GM18502 (cell line): Measurements from ENCODE around the gene FBXO3.
A peak's percentile ranks its signal among the peaks of the same experiment; 100 is the strongest.
"Not testable (repeated sequence)": the region's sequence is repeated elsewhere in the genome, so short reads cannot be mapped to it uniquely, and the experiment has no call there.

Experiments
- ATAC-seq: cut with Tn5 transposase; IDR thresholded peaks from one replicate; pipeline ENCODE4 v1.9.1; 2021; ENCODE audit warnings: mild to moderate bottlenecking; ENCODE audit not compliant: unreplicated experiment, poor library complexity

FBXO3 gene, protein sequence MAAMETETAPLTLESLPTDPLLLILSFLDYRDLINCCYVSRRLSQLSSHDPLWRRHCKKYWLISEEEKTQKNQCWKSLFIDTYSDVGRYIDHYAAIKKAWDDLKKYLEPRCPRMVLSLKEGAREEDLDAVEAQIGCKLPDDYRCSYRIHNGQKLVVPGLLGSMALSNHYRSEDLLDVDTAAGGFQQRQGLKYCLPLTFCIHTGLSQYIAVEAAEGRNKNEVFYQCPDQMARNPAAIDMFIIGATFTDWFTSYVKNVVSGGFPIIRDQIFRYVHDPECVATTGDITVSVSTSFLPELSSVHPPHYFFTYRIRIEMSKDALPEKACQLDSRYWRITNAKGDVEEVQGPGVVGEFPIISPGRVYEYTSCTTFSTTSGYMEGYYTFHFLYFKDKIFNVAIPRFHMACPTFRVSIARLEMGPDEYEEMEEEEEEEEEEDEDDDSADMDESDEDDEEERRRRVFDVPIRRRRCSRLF

GRCh38 chr11:33773987-33774735 is at the start of gene FBXO3:
Gene FBXO3 (minus strand): TSS chr11:33774520. CDS start chr11:33774497, 23 bp downstream.
- peak; percentile 75 for ATAC-seq

GRCh38 chr11:33822981-33823380 is 48.7 kb upstream of the FBXO3 start:
- not testable (repeated sequence) for ATAC-seq

DNA sequence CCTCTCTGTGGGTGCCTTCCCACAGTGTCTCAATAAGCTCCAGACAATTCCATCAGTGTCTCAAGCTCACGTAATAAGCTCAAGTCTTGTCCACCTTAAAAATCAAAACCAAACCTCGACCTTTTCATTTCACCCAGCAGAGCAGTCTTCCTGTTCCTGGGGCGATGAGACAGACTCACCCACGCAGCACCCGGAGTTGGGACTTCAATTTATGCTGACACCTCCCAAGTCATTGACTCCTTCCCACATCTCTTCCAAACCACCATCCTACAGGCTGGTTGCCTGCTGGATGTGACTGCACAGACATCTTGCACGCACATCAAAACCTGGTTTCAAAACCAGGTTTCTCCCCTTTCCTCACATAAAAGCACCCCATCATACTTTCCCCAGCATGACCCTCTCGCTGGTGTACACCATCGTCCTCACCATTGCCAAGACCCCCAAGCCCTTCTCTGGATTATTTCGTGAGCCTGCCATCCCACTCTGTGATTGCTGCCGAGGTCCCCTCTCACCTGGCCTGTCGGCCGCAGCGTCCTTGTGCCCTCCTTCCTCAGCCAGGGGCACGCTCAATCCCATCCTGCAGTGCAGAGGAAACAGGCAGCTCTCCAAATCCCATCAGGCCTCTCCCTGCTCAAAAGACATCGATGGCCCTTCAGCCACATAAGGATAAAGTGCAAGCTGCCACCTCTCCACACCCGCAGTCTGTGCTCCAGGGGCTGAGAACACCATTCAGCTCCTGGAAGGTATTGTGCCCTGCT is 45.1 kb upstream of the FBXO3 start:
- ATAC-seq, result no peak

- peak; percentile 70 for ATAC-seq
Observed at GRCh38 chr11:33808228-33808828, 34.0 kb upstream of the FBXO3 start.

DNA sequence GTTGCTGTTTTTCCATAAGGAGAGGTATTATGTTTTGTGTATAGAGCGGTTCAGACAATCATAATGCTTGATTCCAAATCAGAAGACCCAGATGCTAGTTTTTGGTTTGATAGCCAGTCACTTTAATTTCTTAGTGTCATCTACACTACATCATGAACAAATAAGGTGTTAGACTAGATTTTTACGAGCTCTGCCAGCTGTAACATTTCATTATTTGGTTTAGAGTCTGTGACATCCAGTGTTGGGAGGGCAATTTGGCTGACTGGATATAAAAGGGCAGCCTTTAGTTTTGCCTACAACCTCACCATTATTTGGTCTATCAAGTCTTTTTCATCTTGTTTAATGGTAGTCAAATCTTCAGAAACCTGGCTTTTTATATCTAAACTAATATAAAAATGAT is 30.2 kb upstream of the FBXO3 start:
- ATAC-seq, result no peak

- no peak for ATAC-seq
Observed at GRCh38 chr11:33802194-33802950, 28.1 kb upstream of the FBXO3 start.

DNA sequence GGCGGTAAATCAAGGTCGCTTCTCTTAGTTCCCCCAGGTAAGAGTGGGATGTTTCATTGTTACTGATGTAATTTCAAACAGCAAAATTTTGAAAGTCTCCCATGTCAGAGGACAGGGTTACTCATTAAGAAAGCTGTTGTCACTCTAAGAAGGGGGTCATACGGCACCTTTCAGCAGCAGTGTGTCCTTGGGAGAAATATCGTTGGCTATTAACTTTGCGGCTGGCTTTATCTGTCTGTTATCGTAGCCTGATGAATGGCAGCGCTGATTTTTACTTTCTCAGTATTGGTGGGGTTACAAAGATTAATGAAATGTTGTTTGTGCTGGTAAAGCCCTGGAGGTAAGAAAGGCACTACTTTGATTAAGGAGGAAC is 27.5 kb upstream of the FBXO3 start:
- no peak for ATAC-seq

DNA sequence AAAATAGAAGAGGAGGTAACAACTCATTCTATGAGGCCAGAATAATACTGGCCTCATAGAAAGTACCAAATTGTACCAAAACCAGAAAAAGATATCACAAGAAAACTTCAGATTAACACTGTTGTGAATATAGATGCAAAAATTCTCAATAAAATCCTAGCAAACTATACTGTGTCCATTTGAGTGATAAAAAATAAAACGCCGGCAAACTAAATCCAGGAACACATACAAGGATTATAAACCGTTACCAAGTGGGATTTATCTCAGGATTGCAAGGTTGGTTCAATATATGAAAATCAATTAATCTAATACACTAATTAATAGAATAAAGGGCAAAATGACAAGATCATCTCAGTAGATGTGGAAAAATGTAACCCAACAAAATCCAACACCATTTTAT is 23.6 kb upstream of the FBXO3 start:
- ATAC-seq, result no peak

DNA sequence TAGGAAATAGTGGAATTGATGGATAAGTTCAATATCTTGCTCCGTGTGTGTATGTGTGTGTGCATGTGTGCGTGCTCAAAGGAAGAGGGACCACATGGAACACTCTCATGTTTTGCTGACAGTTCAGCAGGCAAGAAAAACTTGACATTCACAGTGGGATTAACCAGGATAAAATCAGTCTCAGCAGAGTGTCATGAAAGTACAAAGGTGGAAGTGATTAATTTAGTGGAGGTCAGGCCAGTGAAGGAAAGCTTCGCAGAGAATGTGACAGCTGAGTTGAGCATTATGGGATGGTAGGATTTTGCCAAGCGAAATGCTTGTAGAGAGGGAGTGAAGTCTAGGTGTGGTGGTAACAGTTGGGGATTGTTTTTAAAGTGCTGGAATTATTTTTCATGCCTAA is 15.7 kb upstream of the FBXO3 start:
- no peak for ATAC-seq

- not testable (repeated sequence) for ATAC-seq
Observed at GRCh38 chr11:33788095-33788494, 13.8 kb upstream of the FBXO3 start.

DNA sequence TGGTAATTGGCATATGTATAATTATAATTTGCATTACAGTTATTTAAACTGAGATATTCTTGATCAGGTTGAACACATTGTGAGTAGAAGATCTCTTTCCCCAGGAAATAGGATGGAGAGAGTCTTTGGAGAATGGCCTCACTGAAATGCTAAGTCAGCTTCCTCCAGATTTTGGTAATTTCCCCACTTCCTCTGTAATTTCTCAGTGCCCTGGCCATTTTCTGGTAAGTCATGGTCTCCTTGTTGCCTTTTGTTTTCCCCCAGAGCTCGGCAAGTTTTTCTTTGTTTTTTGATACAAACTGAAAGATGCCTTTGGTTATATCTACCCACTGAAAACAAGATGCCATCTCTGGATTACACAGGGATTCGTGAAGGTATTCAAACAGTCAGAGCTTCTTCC is 12.8 kb upstream of the FBXO3 start:
- no peak for ATAC-seq

- no peak for ATAC-seq
Observed at GRCh38 chr11:33785609-33786008, 11.3 kb upstream of the FBXO3 start.

- ATAC-seq, result no peak
Observed at GRCh38 chr11:33779849-33780528, 5.7 kb upstream of the FBXO3 start.

DNA sequence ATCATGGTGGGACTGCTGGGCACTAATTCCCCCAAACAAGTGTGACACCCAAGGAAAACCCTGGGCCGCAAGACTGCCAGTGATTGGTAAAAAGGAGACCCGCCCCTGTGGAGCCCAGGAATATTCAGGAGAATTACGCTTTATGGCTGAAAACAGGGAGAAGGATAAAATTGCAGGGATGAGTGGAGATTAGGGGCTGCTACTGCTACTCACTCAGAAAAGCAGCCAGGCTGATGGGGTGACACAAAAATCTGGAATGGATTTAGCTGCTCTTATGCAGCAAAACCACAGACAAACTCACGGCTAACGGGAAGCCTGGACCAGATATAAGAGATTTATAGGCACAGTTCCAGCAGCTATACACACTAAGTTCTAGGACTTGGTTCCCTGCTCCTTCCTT is 4.4 kb upstream of the FBXO3 start:
- no peak for ATAC-seq

DNA sequence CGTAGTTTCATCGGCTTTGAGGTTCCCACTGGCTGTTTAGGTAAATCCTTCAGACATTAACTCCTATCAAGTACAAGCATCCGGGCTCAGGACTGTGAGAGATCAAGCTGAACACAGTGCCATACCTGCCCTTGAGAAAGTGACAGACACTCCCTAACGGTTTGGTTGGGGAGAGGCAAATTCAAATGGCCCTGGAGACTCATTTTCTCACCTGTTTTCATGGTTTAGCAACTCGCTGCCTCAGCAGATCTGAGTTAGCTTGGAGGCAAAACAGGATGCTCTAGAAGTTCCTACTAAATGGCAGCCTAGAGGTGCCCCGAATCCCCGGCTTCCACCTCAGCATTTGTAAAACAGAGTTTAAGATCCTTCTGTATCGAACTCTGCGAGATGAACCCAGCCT is 3.6 kb upstream of the FBXO3 start:
- no peak for ATAC-seq

GRCh38 chr11:33775832-33776470 is 1.6 kb upstream of the FBXO3 start:
- ATAC-seq, result peak; percentile 30

DNA sequence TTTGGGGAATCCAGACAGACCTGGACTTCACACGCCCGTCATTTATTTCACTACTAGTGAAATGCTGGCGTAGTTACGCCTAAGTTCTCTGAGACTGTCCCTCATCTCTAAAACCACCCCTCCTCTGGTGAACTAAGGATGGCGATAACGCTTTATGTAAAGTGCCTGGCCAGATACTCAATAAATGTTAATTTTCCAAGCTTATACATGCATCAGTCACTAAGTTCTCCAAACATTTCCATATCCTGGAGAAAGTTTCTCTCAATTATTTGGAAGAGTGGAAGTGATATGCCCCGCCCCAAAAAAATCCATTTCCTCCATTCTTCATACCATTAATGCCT is 1.1 kb upstream of the FBXO3 start:
- ATAC-seq, result no peak

GRCh38 chr11:33774736-33775466 is 581 bp upstream of the FBXO3 start:
- ATAC-seq, result no peak
